ENCODE measurements around the gene SPATS2L. TPM values are rescaled to one million over a fixed set of nuclear protein-coding genes. Genes with fewer than 3 reads are reported as not detected.

SPATS2L gene
- polyA plus RNA-seq, 4 donors, result 66.7 to 104 (median 96.0) TPM

DNA sequence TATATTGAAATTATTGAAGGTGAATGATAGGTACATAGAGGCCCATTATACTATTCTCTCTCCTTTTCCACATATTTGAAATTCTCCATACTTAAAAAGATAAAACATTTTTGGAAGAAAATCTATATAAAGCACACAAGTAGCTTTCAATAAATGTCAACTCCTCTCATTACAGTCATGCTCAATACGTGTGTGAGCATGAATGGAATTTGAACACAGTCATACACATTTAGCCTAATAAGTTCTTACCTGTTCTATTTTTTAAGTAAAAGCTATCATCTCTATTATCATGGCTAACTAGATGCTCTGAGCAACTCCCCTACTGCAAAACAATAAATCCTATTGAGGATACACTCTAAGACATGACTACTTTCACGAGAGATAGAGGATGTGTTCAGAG, 41.9 kb upstream of the SPATS2L start:
- FAIRE-seq, result no peak
- Histone ChIP-seq H3K27ac (ENCODE audit: low read depth in 1 of 3, low read length in 2 of 3) (no peak overlapping the region), H3K27me3 (ENCODE audit: control insufficient read depth in 3 of 3, insufficient read depth in 3 of 3, low read length in 3 of 3) (no peaks in the 10 kb centered on the region), H3K36me3 (ENCODE audit: control insufficient read depth in 3 of 3, insufficient read depth in 2 of 3, low read depth in 1 of 3, low read length in 3 of 3) (no peaks in the 10 kb centered on the region), H3K4me1 (ENCODE audit: control insufficient read depth in 3 of 3, insufficient read depth in 2 of 3, low read depth in 1 of 3, low read length in 2 of 3) (peaks cover 0 to 8% (median 1%) of the 10 kb centered on the region in 3 donors), H3K9me3 (ENCODE audit: control insufficient read depth in 2 of 2, insufficient read depth in 1 of 2, low read depth in 1 of 2, low read length in 1 of 2) (peaks cover 0 to 6% of the 10 kb centered on the region in 2 donors), H3K4me3 (ENCODE audit: low read depth in 1 of 3, low read length in 3 of 3) (no peak overlapping the region)
- DNase-seq, result no peak
- 68 to 76% (median 69%) methylated on average over 2 of the region's 2 CpGs for WGBS, 3 donors

- H3K36me3 ChIP-seq (ENCODE audit: control insufficient read depth in 3 of 3, insufficient read depth in 2 of 3, low read depth in 1 of 3, low read length in 3 of 3), result no peaks in the 10 kb centered on the region
- no peak overlapping the region for H3K27ac ChIP-seq (ENCODE audit: low read depth in 1 of 3, low read length in 2 of 3)
- no peaks in the 10 kb centered on the region for H3K27me3 ChIP-seq (ENCODE audit: control insufficient read depth in 3 of 3, insufficient read depth in 3 of 3, low read length in 3 of 3)
- H3K4me3 ChIP-seq (ENCODE audit: low read depth in 1 of 3, low read length in 3 of 3), result no peak overlapping the region
- WGBS, 3 donors, result 83 to 92% (median 92%) methylated on average over 5 of the region's 5 CpGs
- H3K4me1 ChIP-seq (ENCODE audit: control insufficient read depth in 3 of 3, insufficient read depth in 2 of 3, low read depth in 1 of 3, low read length in 2 of 3), result peaks cover 0 to 8% (median 1%) of the 10 kb centered on the region in 3 donors
- no peak for DNase-seq
- no peak for FAIRE-seq
- peaks cover 0 to 6% of the 10 kb centered on the region in 2 donors for H3K9me3 ChIP-seq (ENCODE audit: control insufficient read depth in 2 of 2, insufficient read depth in 1 of 2, low read depth in 1 of 2, low read length in 1 of 2)
Observed at GRCh38 chr2:200266406-200266805, 40.1 kb upstream of the SPATS2L start.

DNA sequence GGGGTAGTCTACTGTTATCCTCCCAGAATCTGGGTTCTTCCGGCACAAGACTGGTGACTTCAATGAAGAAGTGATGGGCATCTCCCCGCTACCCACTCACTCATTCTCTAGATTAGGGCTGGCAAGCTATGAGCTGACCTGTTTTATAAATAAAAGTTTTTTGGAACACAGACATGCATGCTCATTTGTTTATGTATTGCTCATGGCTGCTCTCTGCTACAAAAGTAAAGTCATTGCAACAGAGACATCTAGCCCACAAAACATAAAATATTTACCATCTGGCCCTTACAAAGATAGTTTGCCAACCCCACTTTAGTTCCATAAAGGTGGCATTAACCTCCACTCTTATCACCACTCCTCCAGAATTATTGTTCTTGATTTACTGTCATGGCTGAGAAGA, 39.1 kb upstream of the SPATS2L start:
- 88 to 93% (median 92%) methylated on average over 2 of the region's 2 CpGs for WGBS, 3 donors
- Histone ChIP-seq H3K9me3 (ENCODE audit: control insufficient read depth in 2 of 2, insufficient read depth in 1 of 2, low read depth in 1 of 2, low read length in 1 of 2) (peaks cover 0 to 6% of the 10 kb centered on the region in 2 donors), H3K27me3 (ENCODE audit: control insufficient read depth in 3 of 3, insufficient read depth in 3 of 3, low read length in 3 of 3) (no peaks in the 10 kb centered on the region), H3K36me3 (ENCODE audit: control insufficient read depth in 3 of 3, insufficient read depth in 2 of 3, low read depth in 1 of 3, low read length in 3 of 3) (no peaks in the 10 kb centered on the region), H3K4me3 (ENCODE audit: low read depth in 1 of 3, low read length in 3 of 3) (no peak overlapping the region), H3K27ac (ENCODE audit: low read depth in 1 of 3, low read length in 2 of 3) (no peak overlapping the region), H3K4me1 (ENCODE audit: control insufficient read depth in 3 of 3, insufficient read depth in 2 of 3, low read depth in 1 of 3, low read length in 2 of 3) (peaks cover 0 to 8% (median 1%) of the 10 kb centered on the region in 3 donors)
- FAIRE-seq (no peak), DNase-seq (no peak)

GRCh38 chr2:200270732-200271131, 35.8 kb upstream of the SPATS2L start:
- H3K27ac ChIP-seq (ENCODE audit: low read depth in 1 of 3, low read length in 2 of 3), result no peak overlapping the region
- H3K27me3 ChIP-seq (ENCODE audit: control insufficient read depth in 3 of 3, insufficient read depth in 3 of 3, low read length in 3 of 3), result no peaks in the 10 kb centered on the region
- H3K9me3 ChIP-seq (ENCODE audit: control insufficient read depth in 2 of 2, insufficient read depth in 1 of 2, low read depth in 1 of 2, low read length in 1 of 2), result no peaks in the 10 kb centered on the region
- 35 to 83% (median 67%) methylated on average over 1 of the region's 1 CpG for WGBS, 3 donors
- FAIRE-seq, result no peak
- H3K4me3 ChIP-seq (ENCODE audit: low read depth in 1 of 3, low read length in 3 of 3), result no peak overlapping the region
- H3K4me1 ChIP-seq (ENCODE audit: control insufficient read depth in 3 of 3, insufficient read depth in 2 of 3, low read depth in 1 of 3, low read length in 2 of 3), result no peaks in the 10 kb centered on the region
- no peak for DNase-seq
- no peaks in the 10 kb centered on the region for H3K36me3 ChIP-seq (ENCODE audit: control insufficient read depth in 3 of 3, insufficient read depth in 2 of 3, low read depth in 1 of 3, low read length in 3 of 3)

DNA sequence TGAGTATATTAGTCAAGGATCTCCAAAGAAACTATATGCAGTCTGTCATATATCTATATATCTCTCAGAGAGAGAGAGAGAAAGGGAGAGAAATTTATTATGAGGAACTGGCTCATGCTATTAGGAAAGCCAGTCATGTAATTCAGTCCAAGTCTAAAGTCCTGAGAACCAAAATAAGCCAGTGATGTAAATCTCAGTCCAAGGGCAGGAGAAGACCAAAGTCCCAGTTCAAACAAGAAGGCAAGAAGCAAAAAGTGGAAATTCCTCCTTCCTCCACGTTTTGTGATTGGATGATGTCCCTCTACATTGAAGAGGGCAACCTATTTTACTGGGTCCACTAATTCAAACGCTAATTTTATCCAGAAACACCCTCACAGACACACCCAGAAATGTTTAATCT, 34.2 kb upstream of the SPATS2L start:
- 17 to 57% (median 28%) methylated on average over 2 of the region's 2 CpGs for WGBS, 3 donors
- DNase-seq (peak; percentile 42 to 57), FAIRE-seq (no peak)
- H3K4me3 ChIP-seq (ENCODE audit: low read depth in 1 of 3, low read length in 3 of 3), result no peak overlapping the region
- H3K27me3 ChIP-seq (ENCODE audit: control insufficient read depth in 3 of 3, insufficient read depth in 3 of 3, low read length in 3 of 3), result no peaks in the 10 kb centered on the region
- no peaks in the 10 kb centered on the region for H3K9me3 ChIP-seq (ENCODE audit: control insufficient read depth in 2 of 2, insufficient read depth in 1 of 2, low read depth in 1 of 2, low read length in 1 of 2)
- no peaks in the 10 kb centered on the region for H3K4me1 ChIP-seq (ENCODE audit: control insufficient read depth in 3 of 3, insufficient read depth in 2 of 3, low read depth in 1 of 3, low read length in 2 of 3)
- no peak overlapping the region for H3K27ac ChIP-seq (ENCODE audit: low read depth in 1 of 3, low read length in 2 of 3)
- H3K36me3 ChIP-seq (ENCODE audit: control insufficient read depth in 3 of 3, insufficient read depth in 2 of 3, low read depth in 1 of 3, low read length in 3 of 3), result no peaks in the 10 kb centered on the region

- FAIRE-seq (no peak), DNase-seq (no peak)
Observed at GRCh38 chr2:200274116-200275075, 32.1 kb upstream of the SPATS2L start.

DNA sequence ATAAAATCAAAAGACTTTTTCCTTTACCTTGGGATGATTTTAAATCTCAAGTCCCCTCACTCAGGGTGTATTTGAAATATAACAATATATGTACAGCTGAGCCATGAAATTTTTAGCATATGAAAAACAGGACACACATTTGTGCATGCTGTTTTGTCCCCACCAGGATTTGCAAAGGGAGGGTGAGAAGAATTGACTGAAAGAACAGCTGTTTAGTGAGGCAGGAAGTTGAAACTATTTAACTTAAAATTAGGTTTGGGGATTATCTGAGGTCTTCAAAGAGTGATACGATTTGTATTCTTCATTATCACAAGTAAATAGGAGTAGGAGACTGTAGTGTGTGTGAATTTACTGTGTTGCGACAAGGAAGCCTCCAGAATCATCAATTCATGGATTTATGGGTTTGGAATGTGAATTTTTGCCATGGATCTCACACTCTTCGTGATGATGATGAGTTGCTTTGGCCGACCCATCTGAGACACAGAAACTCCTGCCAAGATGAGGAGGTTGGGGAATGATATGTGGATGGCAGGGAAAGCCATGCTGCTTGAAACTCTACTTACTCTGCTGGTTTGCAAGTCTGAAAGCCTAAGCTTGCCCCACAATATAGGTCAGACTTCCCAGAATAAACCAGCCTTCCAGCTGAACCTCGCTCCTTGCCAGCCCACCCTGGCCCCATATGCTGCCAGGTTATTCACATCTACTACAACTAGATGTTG, 31.0 kb upstream of the SPATS2L start:
- H3K27ac ChIP-seq (ENCODE audit: low read depth in 1 of 3, low read length in 2 of 3), result no peak overlapping the region
- H3K27me3 ChIP-seq (ENCODE audit: control insufficient read depth in 3 of 3, insufficient read depth in 3 of 3, low read length in 3 of 3), result no peaks in the 10 kb centered on the region
- no peak overlapping the region for H3K4me3 ChIP-seq (ENCODE audit: low read depth in 1 of 3, low read length in 3 of 3)
- H3K36me3 ChIP-seq (ENCODE audit: control insufficient read depth in 3 of 3, insufficient read depth in 2 of 3, low read depth in 1 of 3, low read length in 3 of 3), result no peaks in the 10 kb centered on the region
- no peak for DNase-seq
- 73 to 89% (median 79%) methylated on average over 5 of the region's 5 CpGs for WGBS, 3 donors
- H3K4me1 ChIP-seq (ENCODE audit: control insufficient read depth in 3 of 3, insufficient read depth in 2 of 3, low read depth in 1 of 3, low read length in 2 of 3), result no peaks in the 10 kb centered on the region
- no peak for FAIRE-seq
- no peaks in the 10 kb centered on the region for H3K9me3 ChIP-seq (ENCODE audit: control insufficient read depth in 2 of 2, insufficient read depth in 1 of 2, low read depth in 1 of 2, low read length in 1 of 2)

More at GRCh38 chr2:200274116-200275075, 32.1 kb upstream of the SPATS2L start:
- H3K4me1 ChIP-seq (ENCODE audit: control insufficient read depth in 3 of 3, insufficient read depth in 2 of 3, low read depth in 1 of 3, low read length in 2 of 3), result no peaks in the 10 kb centered on the region
- no peaks in the 10 kb centered on the region for H3K27me3 ChIP-seq (ENCODE audit: control insufficient read depth in 3 of 3, insufficient read depth in 3 of 3, low read length in 3 of 3)
- no peak overlapping the region for H3K27ac ChIP-seq (ENCODE audit: low read depth in 1 of 3, low read length in 2 of 3)
- H3K36me3 ChIP-seq (ENCODE audit: control insufficient read depth in 3 of 3, insufficient read depth in 2 of 3, low read depth in 1 of 3, low read length in 3 of 3), result no peaks in the 10 kb centered on the region
- H3K9me3 ChIP-seq (ENCODE audit: control insufficient read depth in 2 of 2, insufficient read depth in 1 of 2, low read depth in 1 of 2, low read length in 1 of 2), result no peaks in the 10 kb centered on the region
- H3K4me3 ChIP-seq (ENCODE audit: low read depth in 1 of 3, low read length in 3 of 3), result no peak overlapping the region
- 77 to 82% (median 81%) methylated on average over 7 of the region's 7 CpGs for WGBS, 3 donors

- H3K36me3 ChIP-seq (ENCODE audit: control insufficient read depth in 3 of 3, insufficient read depth in 2 of 3, low read depth in 1 of 3, low read length in 3 of 3), result no peaks in the 10 kb centered on the region
- DNase-seq (no peak), FAIRE-seq (no peak)
- 91 to 92% (median 91%) methylated on average over 2 of the region's 2 CpGs for WGBS, 3 donors
- H3K4me3 ChIP-seq (ENCODE audit: low read depth in 1 of 3, low read length in 3 of 3), result no peak overlapping the region
- no peaks in the 10 kb centered on the region for H3K9me3 ChIP-seq (ENCODE audit: control insufficient read depth in 2 of 2, insufficient read depth in 1 of 2, low read depth in 1 of 2, low read length in 1 of 2)
- no peaks in the 10 kb centered on the region for H3K4me1 ChIP-seq (ENCODE audit: control insufficient read depth in 3 of 3, insufficient read depth in 2 of 3, low read depth in 1 of 3, low read length in 2 of 3)
- no peak overlapping the region for H3K27ac ChIP-seq (ENCODE audit: low read depth in 1 of 3, low read length in 2 of 3)
- no peaks in the 10 kb centered on the region for H3K27me3 ChIP-seq (ENCODE audit: control insufficient read depth in 3 of 3, insufficient read depth in 3 of 3, low read length in 3 of 3)
Observed at GRCh38 chr2:200276472-200276871, 30.0 kb upstream of the SPATS2L start.
